HepG2 (cell line): ENCODE results near the gene CRYAA. TPM values are rescaled to one million over a fixed set of nuclear protein-coding genes. Genes with fewer than 3 reads are reported as not detected.

ENCODE experiments used
- ATAC-seq: fragments of 200-7000 bp; cut with Tn5 transposase; 3 replicates; pipeline ENCODE4 v1.9.1; 2020; ENCODE audit warnings: mild to moderate bottlenecking, moderate library complexity
- BruUV-seq: library from RNA; stranded (reverse); fragments of 400-500 nt; replicated peaks from 2 replicates; lab custom pipeline; 2021; lab: Mats Ljungman, UMichigan
- CTCF ChIA-PET: fragments of 300-600 bp; formaldehyde crosslinking; extraction: SDS; loops from one replicate; lab custom pipeline; 2021; ENCODE audit warnings: low total read pairs, inconsistent platforms, low intra/inter-chr PET ratio; lab: Yijun Ruan, JAX
- POLR2A ChIA-PET: fragments of 350-600 bp; sonication (Branson Sonifier 250); formaldehyde crosslinking; loops from one replicate; lab custom pipeline; 2020; ENCODE audit warnings: antibody characterized with exemption, inconsistent platforms; lab: Yijun Ruan, JAX
- DNase-seq: peaks from one replicate; pipeline ENCODE4 v3.0.0-alpha.2; 2015; ENCODE audit warnings: low spot score
- FAIRE-seq: peaks from 3 replicates; lab custom pipeline; 2011; peaks lifted over from hg19 to GRCh38; lab: Jason Lieb, UNC
- H2AFZ ChIP-seq: one replicate; pipeline ENCODE4 v1.6.1; 2011; ENCODE audit warnings: low read length, inconsistent platforms
- H3K27ac ChIP-seq: fragments of 300-600 bp; 3 replicates; pipeline ENCODE4 v1.8.0; 2011; ENCODE audit warnings: mixed run types, mild to moderate bottlenecking, mixed read lengths, low read length, inconsistent platforms; ENCODE audit not compliant: insufficient read depth; ENCODE audit errors: extremely low read length
- H3K27me3 ChIP-seq, 2 experiments: fragments of 200-600 bp in 1 of 2; 2 replicates in 1 of 2; 3 replicates in 1 of 2; pipeline versions ENCODE4 v1.6.0 to v1.8.0; 2011; ENCODE audit warnings: low read length in 2 of 2, mild to moderate bottlenecking in 2 of 2, moderate library complexity in 2 of 2, inconsistent platforms in 1 of 2; ENCODE audit not compliant: insufficient read depth in 2 of 2, control insufficient read depth in 1 of 2
- H3K36me3 ChIP-seq, 2 experiments: fragments of 200-600 bp in 1 of 2; replicated peaks in 1 of 2; 2 replicates in 1 of 2; 3 replicates in 1 of 2; pipeline versions ENCODE4 v1.5.1 to v1.8.0; 2011; ENCODE audit warnings: low read length in 2 of 2, inconsistent platforms in 1 of 2; ENCODE audit not compliant: insufficient read depth in 2 of 2, control insufficient read depth in 1 of 2
- H3K4me1 ChIP-seq: 2 replicates; pipeline ENCODE4 v1.5.1; 2012; ENCODE audit warnings: low read length, inconsistent platforms; ENCODE audit not compliant: insufficient read depth
- H3K4me2 ChIP-seq: 2 replicates; pipeline ENCODE4 v1.6.0; 2011; ENCODE audit warnings: low read depth, low read length, inconsistent platforms
- H3K4me3 ChIP-seq, 3 experiments: fragments of 200-600 bp in 1 of 3; sonication (generic), shearing (Covaris generic) in 1 of 3; replicated peaks in 1 of 3; 2 replicates each; pipeline ENCODE4 v1.5.1; 2011 to 2016; ENCODE audit warnings: low read length in 3 of 3, inconsistent platforms in 2 of 3, low read depth in 2 of 3, mild to moderate bottlenecking in 2 of 3, control low read depth in 1 of 3, mixed read lengths in 1 of 3; ENCODE audit not compliant: insufficient read depth in 1 of 3
- H3K79me2 ChIP-seq: one replicate; pipeline ENCODE4 v1.6.1; 2011; ENCODE audit warnings: low read length, inconsistent platforms; ENCODE audit not compliant: insufficient read depth
- H3K9ac ChIP-seq: 2 replicates; pipeline ENCODE4 v1.6.0; 2011; ENCODE audit warnings: mild to moderate bottlenecking, low read depth, low read length, inconsistent platforms; ENCODE audit not compliant: insufficient read depth
- H3K9me3 ChIP-seq: 2 replicates; pipeline ENCODE4 v1.5.1; 2012; ENCODE audit warnings: mild to moderate bottlenecking, low read length
- H4K20me1 ChIP-seq: 2 replicates; pipeline ENCODE4 v1.6.0; 2011; ENCODE audit warnings: inconsistent platforms, mild to moderate bottlenecking, low read length, moderate library complexity; ENCODE audit not compliant: insufficient read depth
- CBX2 ChIP-seq, 2 experiments: fragments of 200-600 bp in 1 of 2; sonication (generic); formaldehyde crosslinking in 1 of 2; IDR thresholded peaks; 2 replicates each; pipeline versions ENCODE4 v1.7.0 to v1.8.1; 2018 to 2022; ENCODE audit warnings: low read depth in 2 of 2, low read length in 1 of 2, mild to moderate bottlenecking in 1 of 2, missing genetic modification reagents in 1 of 2
- ELF4 ChIP-seq: sonication (generic); formaldehyde crosslinking; IDR thresholded peaks from 2 replicates; pipeline ENCODE4 v1.5.0; 2020; ENCODE audit warnings: missing genetic modification reagents, mild to moderate bottlenecking, moderate library complexity, borderline replicate concordance
- KDM2A ChIP-seq: sonication (generic); formaldehyde crosslinking; IDR thresholded peaks from 2 replicates; pipeline ENCODE4 v1.4.0; 2020; ENCODE audit warnings: low read depth, missing genetic modification reagents, borderline replicate concordance
- KDM5A ChIP-seq: fragments of 200-600 bp; sonication (generic); IDR thresholded peaks from 2 replicates; pipeline ENCODE4 v1.7.0; 2018; ENCODE audit warnings: antibody characterized with exemption, mild to moderate bottlenecking, low read length, borderline replicate concordance
- KLF6 ChIP-seq: IDR thresholded peaks from 2 replicates; pipeline ENCODE4 v1.8.0; 2016; ENCODE audit warnings: missing biosample characterization, missing genetic modification reagents
- NFE2L1 ChIP-seq: sonication (generic); formaldehyde crosslinking; IDR thresholded peaks from 2 replicates; pipeline ENCODE4 v1.4.0; 2020; ENCODE audit warnings: missing genetic modification reagents, mild to moderate bottlenecking, borderline replicate concordance
- SIX4 ChIP-seq: sonication (generic); formaldehyde crosslinking; IDR thresholded peaks from 2 replicates; pipeline ENCODE4 v1.4.0; 2020; ENCODE audit warnings: missing genetic modification reagents
- SKI ChIP-seq: fragments of 450-650 bp; IDR thresholded peaks from one replicate; pipeline ENCODE4 v1.6.1; 2018; ENCODE audit warnings: mild to moderate bottlenecking; ENCODE audit not compliant: partially characterized antibody
- ZKSCAN1 ChIP-seq: fragments of 150-350 bp; IDR thresholded peaks from 2 replicates; pipeline ENCODE4 v1.6.1; 2014; ENCODE audit warnings: low read length
- ZNF121 ChIP-seq: sonication (generic); formaldehyde crosslinking; IDR thresholded peaks from 2 replicates; pipeline ENCODE4 v1.5.0; 2020; ENCODE audit warnings: mild to moderate bottlenecking, missing genetic modification reagents
- ZNF234 ChIP-seq: sonication (generic); formaldehyde crosslinking; conservative IDR thresholded peaks from 2 replicates; pipeline ENCODE4 v1.5.1; 2020; ENCODE audit warnings: mild to moderate bottlenecking, missing genetic modification reagents
- ZSCAN9 ChIP-seq: IDR thresholded peaks from 2 replicates; pipeline ENCODE4 v1.6.1; 2016; ENCODE audit warnings: borderline replicate concordance
- WGBS: methylation state at CpG from one replicate; pipeline ENCODE4 v1.1.6; 2017; ENCODE audit warnings: low lambda C conversion rate; 5-methylcytosine and 5-hydroxymethylcytosine counted together
- in situ Hi-C: cut with HindIII; loops from 2 replicates; pipeline ENCODE4 v1.10.0; 2017; ENCODE audit warnings: low pct_unique_long_range_greater_than_20kb; ENCODE audit not compliant: extremely low pct_ligation_motif_present
- intact Hi-C: fragments of 100-400 bp; cut with micrococcal nuclease; formaldehyde crosslinking; loops from one replicate; pipeline ENCODE4 v1.10.0; 2022; ENCODE audit not compliant: unreplicated experiment
- polyA plus RNA-seq, 8 experiments: library from polyadenylated mRNA; depleted of rRNA in 3 of 8; stranded (reverse) in 7 of 8; unstranded in 1 of 8; fragments of >200 nt; fragmentation: Illumina TruSeq in 4 of 8; extraction: Trizol in 4 of 8; gene quantifications; 2 replicates each; pipeline versions ENCODE4 v1.2.1 to v1.2.3, GENCODE V29; 2011 to 2016; ENCODE audit warnings: low read depth in 4 of 8, missing spikeins in 1 of 8, mixed read lengths in 1 of 8; ENCODE audit not compliant: insufficient read depth in 1 of 8
- total RNA-seq, 5 experiments: library from RNA; depleted of rRNA; stranded (reverse); fragments of >200 nt; fragmentation: Illumina TruSeq; extraction: Trizol; gene quantifications; 2 replicates each; pipeline ENCODE4 v1.2.3, GENCODE V29; 2016; ENCODE audit warnings: low read depth in 1 of 5
- TF ChIP-seq, protein P1 (sequence below): IDR thresholded peaks from 2 replicates; pipeline ENCODE4 v1.6.1; 2016; ENCODE audit warnings: control low read depth
- TF ChIP-seq, protein P2 (sequence below): sonication (generic); formaldehyde crosslinking; IDR thresholded peaks from 2 replicates; pipeline ENCODE4 v1.4.0; 2020; ENCODE audit warnings: missing genetic modification reagents, borderline replicate concordance

CRYAA gene
- total and polyA plus RNA-seq, 2 of the 13 experiments (the other 11 are each of a cell fraction or from before 2014, with no cell fraction given), result 5.6 to 8.6 TPM

DNA sequence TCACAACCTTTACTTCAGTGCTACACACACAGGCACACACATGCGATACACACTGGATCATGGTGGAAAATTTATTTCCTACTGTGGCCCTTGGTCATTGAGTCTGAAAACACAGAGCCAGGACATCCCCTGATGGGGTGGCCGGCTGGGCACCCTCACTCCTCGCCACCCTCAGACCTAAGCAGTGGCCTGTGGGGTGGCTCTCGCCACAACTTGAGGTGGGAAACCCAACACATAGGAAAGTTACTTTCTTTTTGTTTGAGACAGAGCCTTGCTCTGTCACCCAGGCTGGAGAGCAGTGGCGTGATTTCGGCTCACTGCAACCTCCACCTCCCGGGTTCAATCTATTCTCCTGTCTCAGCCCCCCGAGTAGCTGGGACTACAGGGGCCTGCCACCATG is 19.4 kb downstream of the CRYAA start:
- Histone ChIP-seq H3K4me2 (no peak overlapping the region), H3K27ac (no peak overlapping the region), H3K9ac (no peak overlapping the region), H2AFZ (no peak overlapping the region), H3K4me1 (peaks cover under 1% of the 10 kb centered on the region; the same call in 1 of the 2 replicates), H4K20me1 (no peaks in the 10 kb centered on the region), H3K4me3 (no peak overlapping the region), H3K79me2 (no peaks in the 10 kb centered on the region), H3K9me3 (no peaks in the 10 kb centered on the region), H3K36me3 (no peaks in the 10 kb centered on the region), H3K27me3 (no peaks in the 10 kb centered on the region)
- TF ChIP-seq KDM5A (no peak), KDM2A (no peak), ZSCAN9 (no peak), ELF4 (CRISPR knock-in tag) (no peak)
- ChIA-PET CTCF (no interaction called here), POLR2A (no interaction called here)
- BruUV-seq, result no TSS peak
- WGBS, result 77% methylated on average over 8 of the region's 8 CpGs
- intact Hi-C loops (no loop called here), in situ Hi-C loops (no loop called here)
- FAIRE-seq, result no peak
- ATAC-seq, result no peak
- DNase-seq, result no peak

DNA sequence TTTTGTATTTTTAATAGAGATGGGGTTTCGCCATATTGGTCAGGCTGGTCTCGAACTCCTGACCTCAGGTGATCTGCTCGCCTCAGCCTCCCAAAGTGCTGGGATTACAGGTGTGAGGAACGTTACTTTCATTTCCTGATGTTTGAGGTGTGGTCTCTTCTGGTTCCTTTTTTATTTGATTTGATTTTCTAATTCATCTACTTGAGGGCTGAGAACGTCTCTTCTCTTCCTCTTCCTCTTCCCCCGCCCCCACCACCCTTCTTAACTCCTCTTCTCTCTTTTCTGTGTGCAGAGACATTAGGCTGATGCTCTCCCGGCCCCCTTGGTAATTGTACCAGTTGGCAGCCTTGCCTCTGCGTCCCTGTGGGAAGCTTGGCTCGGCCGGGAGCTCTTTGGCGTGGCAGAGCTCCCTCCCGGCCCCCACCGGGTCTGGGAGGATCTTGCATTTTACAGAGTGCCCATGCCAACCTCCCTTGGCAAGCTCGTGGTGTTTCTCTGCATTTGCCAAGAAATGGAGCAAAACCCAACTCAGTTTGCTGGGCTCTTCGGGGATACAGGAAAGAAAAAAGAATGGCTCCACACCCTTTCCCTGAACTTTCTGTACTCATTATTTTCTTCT is 19.9 kb downstream of the CRYAA start:
- POLR2A ChIA-PET, result no interaction called here
- Histone ChIP-seq H3K9me3 (no peaks in the 10 kb centered on the region), H3K79me2 (no peaks in the 10 kb centered on the region), H3K4me1 (peaks cover 6% of the 10 kb centered on the region), H3K4me2 (no peak overlapping the region), H3K27me3 (no peaks in the 10 kb centered on the region), H3K27ac (no peak overlapping the region), H3K9ac (no peak overlapping the region), H4K20me1 (no peaks in the 10 kb centered on the region), H2AFZ (no peak overlapping the region), H3K4me3 (no peak overlapping the region), H3K36me3 (no peaks in the 10 kb centered on the region)
- CTCF ChIA-PET, result no interaction called here
- FAIRE-seq, result no peak
- DNase-seq, result no peak
- in situ Hi-C loops, result no loop called here
- intact Hi-C loops, result no loop called here
- WGBS, result 36% methylated on average over 15 of the region's 15 CpGs
- no TSS peak for BruUV-seq
- no peak for ATAC-seq
- TF ChIP-seq, protein P1, sequence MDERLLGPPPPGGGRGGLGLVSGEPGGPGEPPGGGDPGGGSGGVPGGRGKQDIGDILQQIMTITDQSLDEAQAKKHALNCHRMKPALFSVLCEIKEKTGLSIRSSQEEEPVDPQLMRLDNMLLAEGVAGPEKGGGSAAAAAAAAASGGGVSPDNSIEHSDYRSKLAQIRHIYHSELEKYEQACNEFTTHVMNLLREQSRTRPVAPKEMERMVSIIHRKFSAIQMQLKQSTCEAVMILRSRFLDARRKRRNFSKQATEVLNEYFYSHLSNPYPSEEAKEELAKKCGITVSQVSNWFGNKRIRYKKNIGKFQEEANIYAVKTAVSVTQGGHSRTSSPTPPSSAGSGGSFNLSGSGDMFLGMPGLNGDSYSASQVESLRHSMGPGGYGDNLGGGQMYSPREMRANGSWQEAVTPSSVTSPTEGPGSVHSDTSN (CRISPR knock-in tag), result no peak
- TF ChIP-seq ZKSCAN1, result no peak
- TF ChIP-seq ZNF121, result no peak
- no peak for TF ChIP-seq KLF6 (CRISPR knock-in tag)
- TF ChIP-seq, protein P2, sequence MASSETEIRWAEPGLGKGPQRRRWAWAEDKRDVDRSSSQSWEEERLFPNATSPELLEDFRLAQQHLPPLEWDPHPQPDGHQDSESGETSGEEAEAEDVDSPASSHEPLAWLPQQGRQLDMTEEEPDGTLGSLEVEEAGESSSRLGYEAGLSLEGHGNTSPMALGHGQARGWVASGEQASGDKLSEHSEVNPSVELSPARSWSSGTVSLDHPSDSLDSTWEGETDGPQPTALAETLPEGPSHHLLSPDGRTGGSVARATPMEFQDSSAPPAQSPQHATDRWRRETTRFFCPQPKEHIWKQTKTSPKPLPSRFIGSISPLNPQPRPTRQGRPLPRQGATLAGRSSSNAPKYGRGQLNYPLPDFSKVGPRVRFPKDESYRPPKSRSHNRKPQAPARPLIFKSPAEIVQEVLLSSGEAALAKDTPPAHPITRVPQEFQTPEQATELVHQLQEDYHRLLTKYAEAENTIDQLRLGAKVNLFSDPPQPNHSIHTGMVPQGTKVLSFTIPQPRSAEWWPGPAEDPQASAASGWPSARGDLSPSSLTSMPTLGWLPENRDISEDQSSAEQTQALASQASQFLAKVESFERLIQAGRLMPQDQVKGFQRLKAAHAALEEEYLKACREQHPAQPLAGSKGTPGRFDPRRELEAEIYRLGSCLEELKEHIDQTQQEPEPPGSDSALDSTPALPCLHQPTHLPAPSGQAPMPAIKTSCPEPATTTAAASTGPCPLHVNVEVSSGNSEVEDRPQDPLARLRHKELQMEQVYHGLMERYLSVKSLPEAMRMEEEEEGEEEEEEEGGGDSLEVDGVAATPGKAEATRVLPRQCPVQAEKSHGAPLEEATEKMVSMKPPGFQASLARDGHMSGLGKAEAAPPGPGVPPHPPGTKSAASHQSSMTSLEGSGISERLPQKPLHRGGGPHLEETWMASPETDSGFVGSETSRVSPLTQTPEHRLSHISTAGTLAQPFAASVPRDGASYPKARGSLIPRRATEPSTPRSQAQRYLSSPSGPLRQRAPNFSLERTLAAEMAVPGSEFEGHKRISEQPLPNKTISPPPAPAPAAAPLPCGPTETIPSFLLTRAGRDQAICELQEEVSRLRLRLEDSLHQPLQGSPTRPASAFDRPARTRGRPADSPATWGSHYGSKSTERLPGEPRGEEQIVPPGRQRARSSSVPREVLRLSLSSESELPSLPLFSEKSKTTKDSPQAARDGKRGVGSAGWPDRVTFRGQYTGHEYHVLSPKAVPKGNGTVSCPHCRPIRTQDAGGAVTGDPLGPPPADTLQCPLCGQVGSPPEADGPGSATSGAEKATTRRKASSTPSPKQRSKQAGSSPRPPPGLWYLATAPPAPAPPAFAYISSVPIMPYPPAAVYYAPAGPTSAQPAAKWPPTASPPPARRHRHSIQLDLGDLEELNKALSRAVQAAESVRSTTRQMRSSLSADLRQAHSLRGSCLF (CRISPR knock-in tag), result no peak
- no peak for TF ChIP-seq ZNF234
- no peak for TF ChIP-seq SIX4
- TF ChIP-seq CBX2 (IDR thresholded peaks at IDR 0.05; ENCODE audit: low read depth, low read length), result no peak
- no peak for TF ChIP-seq CBX2 (CRISPR knock-in tag; IDR thresholded peaks at IDR 0.05; ENCODE audit: low read depth)
- TF ChIP-seq SKI, result no peak
- TF ChIP-seq NFE2L1 (CRISPR knock-in tag), result no peak
